ENCODE data around the gene AP2S1.

GRCh38 chr19:46882034-46882433 lies 31.4 kb upstream of the AP2S1 start:
- TF ChIP-seq CTCF (IDR thresholded peaks at IDR 0.05; ENCODE audit: poor library complexity, severe bottlenecking) (no peak), POLR2AphosphoS5 (IDR thresholded peaks at IDR 0.05) (no peak), EZH2 (IDR thresholded peaks at IDR 0.05; ENCODE audit: borderline replicate concordance, insufficient read depth, low read length, poor library complexity, severe bottlenecking) (no peak), RAD21 (conservative IDR thresholded peaks at IDR 0.05) (no peak)
